GM10248 (cell line): Measurements from ENCODE around the gene PTGES3L.

Experiments used
- CTCF ChIA-PET: fragments of 300-600 bp; sonication (Branson Sonifier 250); formaldehyde crosslinking; extraction: SDS; loops from one replicate; lab custom pipeline; 2021; ENCODE audit warnings: antibody characterized with exemption; lab: Yijun Ruan, JAX
- POLR2A ChIA-PET: fragments of 350-650 bp; sonication (Branson Sonifier 250); formaldehyde crosslinking; extraction: SDS; loops from one replicate; lab custom pipeline; 2020; ENCODE audit warnings: antibody characterized with exemption; lab: Yijun Ruan, JAX
- DNase-seq: peaks from one replicate; pipeline ENCODE4 v3.0.0; 2012; ENCODE audit errors: extremely low spot score
- TF ChIP-seq, protein P1 (sequence below): IDR thresholded peaks from 2 replicates; pipeline ENCODE4 v1.5.1; 2012; ENCODE audit warnings: mild to moderate bottlenecking, low read depth; ENCODE audit errors: extremely low read depth, missing control alignments, control extremely low read depth

PTGES3L gene

DNA sequence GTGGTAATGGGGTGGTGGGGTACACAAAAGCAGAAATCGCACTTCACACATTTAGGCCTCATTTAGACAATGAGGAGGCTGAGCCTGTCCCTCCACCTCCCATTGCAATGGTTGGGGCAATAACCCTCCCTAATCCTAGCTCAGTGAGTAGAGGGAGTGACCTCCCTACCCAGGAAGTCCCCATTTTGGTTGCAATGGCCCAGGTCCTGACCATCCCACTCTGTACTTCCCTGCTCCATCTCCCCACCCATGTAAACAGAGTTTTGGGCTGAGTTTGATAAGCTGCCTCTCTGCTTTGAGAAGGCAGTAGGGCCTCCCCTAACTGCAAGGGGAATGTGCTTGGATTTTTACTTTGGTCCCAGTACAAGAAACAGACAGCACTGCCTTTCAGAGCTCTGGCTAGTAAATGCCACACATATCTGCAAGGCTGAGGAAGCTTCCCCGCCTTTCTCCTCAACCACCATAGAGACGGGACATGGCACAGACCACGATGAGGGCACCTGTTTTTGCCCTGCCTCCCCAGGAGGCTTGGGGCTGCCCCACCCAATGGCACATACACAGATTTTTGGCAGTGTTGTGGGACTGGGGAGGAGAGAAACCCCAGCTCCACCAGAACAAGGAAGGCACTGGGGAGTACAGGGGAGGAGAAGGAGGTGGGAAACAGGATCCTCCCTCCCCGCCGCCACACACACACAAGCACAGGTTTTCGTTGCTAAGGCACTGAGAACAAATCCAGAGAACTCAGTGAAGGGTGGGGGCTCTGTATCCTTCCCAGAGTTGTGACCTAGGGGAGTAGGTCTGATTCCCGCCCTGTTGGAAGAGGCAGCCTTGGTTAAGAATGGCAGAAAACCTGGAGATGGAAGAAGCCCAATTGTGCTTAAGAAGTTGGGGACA is 35.0 kb upstream of the PTGES3L start:
- TF ChIP-seq, protein P1, sequence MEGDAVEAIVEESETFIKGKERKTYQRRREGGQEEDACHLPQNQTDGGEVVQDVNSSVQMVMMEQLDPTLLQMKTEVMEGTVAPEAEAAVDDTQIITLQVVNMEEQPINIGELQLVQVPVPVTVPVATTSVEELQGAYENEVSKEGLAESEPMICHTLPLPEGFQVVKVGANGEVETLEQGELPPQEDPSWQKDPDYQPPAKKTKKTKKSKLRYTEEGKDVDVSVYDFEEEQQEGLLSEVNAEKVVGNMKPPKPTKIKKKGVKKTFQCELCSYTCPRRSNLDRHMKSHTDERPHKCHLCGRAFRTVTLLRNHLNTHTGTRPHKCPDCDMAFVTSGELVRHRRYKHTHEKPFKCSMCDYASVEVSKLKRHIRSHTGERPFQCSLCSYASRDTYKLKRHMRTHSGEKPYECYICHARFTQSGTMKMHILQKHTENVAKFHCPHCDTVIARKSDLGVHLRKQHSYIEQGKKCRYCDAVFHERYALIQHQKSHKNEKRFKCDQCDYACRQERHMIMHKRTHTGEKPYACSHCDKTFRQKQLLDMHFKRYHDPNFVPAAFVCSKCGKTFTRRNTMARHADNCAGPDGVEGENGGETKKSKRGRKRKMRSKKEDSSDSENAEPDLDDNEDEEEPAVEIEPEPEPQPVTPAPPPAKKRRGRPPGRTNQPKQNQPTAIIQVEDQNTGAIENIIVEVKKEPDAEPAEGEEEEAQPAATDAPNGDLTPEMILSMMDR = no peak
- DNase-seq = no peak
- ChIA-PET POLR2A (interaction anchor here (1.2 kb wide), 1 partner anchor 17 kb away, joined by 4 read pairs; the partner anchor contains the start of gene RPL27), CTCF (interaction anchor here (1.0 to 1.5 kb wide), 2 partner anchors 9 to 16 kb away, joined by 5 read pairs; partner anchors contain the start of gene RPL27)

DNA sequence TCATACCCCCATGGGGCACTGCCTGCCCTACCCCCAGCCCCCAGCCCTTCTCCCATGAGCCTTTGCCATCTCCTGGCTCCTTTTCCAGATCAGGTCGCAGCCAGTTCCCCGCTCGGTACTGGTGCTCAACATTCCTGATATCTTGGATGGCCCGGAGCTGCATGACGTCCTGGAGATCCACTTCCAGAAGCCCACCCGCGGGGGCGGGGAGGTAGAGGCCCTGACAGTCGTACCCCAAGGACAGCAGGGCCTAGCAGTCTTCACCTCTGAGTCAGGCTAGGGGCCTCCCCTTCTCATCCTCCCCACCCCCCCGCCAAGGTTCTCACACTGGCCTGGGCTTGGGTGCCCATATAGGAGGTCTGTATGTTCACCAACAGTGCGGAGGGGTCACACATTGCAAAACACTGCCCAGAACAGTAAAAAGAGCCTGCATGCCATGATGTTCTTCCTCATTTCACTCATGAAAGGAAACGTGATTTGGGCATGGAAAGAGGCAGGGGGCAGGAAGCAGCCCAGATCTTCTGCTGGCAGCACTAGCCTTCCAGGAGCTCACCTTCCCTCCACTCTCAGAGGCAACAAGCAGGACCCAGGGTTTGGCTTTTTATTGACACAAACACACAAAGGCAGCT is 34.3 kb upstream of the PTGES3L start:
- DNase-seq = no peak
- POLR2A ChIA-PET = interaction anchor here (1.2 kb wide), 1 partner anchor 16 kb away, joined by 4 read pairs; the partner anchor contains the start of gene RPL27
- CTCF ChIA-PET = interaction anchor here (1.0 to 3.3 kb wide), 3 partner anchors 10 to 17 kb away, joined by 5 to 18 read pairs (median 5); partner anchors contain the start of gene RPL27
- TF ChIP-seq, protein P1 = no peak

DNA sequence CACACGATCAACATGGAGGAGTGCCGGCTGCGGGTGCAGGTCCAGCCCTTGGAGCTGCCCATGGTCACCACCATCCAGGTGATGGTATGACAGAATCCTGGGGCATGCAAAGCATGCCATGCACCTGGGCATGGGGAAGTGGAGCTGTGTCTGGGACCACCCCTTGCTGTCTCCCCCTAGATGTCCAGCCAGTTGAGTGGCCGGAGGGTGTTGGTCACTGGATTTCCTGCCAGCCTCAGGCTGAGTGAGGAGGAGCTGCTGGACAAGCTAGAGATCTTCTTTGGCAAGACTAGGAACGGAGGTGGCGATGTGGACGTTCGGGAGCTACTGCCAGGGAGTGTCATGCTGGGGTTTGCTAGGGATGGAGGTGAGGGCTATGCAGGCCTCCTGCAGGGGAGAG is 33.4 kb upstream of the PTGES3L start:
- DNase-seq = no peak
- ChIA-PET CTCF (interaction anchor here (3.3 kb wide), 1 partner anchor 16 kb away, joined by 18 read pairs; the partner anchor contains the start of gene RPL27), POLR2A (interaction anchor here (0.5 kb wide), 1 partner anchor 191 kb away, joined by 3 read pairs; no protein-coding TSS in a partner anchor)
- TF ChIP-seq, protein P1 = no peak

DNA sequence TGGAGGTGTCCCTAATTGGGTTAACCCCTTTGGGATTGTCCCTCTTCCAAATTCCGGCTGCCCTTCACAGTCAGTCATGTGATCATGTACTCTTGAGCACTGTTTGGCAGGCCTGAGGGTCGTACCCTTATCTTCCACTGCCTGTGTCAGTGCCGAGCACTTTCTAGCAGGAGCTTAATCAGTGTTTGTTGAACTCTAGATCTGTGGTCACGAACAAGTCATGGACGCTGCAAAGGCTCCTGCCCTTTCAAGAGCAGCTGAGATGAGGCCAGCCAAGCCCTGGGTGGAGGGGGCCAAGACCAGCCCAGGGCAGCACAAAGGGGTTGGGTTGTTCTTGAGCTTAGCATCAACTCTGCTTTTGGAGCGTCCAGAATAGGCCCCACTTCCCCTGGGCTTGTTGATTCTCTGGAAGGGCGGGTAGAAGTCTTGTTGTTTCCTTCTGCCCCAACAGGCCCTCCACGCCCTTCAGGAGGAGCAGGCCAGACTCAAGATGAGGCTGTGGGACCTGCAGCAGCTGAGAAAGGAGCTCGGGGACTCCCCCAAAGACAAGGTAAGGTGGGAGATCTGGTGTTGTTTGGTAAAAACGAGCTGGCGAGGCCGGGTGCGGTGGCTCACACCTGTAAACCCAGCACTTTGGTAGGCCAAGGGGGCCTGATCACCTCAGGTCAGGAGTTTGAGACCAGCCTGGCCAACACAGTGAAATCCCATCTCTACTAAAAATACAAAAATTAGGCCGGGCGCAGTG is 32.0 kb upstream of the PTGES3L start:
- ChIA-PET POLR2A (interaction anchor here (1.0 to 1.1 kb wide), 2 partner anchors 8 to 14 kb away, joined by 3 to 4 read pairs; partner anchors contain the start of gene RPL27), CTCF (interaction anchor here (0.9 to 3.3 kb wide), 2 partner anchors 9 to 14 kb away, joined by 3 to 18 read pairs; partner anchors contain the start of gene RPL27)
- DNase-seq = no peak
- TF ChIP-seq, protein P1 = no peak

DNA sequence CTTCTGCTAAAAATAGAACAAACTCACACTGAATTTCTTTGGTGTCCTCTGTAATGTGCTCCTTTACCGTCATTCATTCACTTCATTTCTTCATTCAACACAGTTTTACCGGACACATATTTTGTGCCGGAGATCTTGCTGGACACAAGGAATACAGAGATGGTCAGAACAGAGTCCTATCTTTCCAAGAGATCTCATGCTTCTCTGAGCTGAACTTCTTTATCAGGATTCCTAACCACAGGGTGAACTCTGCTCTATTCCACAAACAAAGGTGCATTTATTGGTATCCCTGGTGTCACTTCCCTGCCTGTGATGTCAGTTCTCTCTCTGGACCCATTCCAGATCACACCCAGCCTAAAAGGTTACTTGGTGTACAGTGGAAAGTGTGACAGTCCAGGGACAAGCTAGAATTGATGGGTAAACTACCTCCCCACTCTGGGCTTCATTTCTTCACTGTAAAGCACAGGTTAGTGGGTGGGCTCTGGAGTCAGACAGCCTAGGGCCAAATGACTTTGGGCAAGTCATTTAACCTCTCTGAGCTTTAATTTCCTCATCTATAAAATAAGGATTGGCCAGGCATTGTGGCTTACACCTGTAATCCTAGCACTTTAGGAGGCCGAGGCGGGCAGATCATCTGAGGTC is 30.9 kb upstream of the PTGES3L start:
- CTCF ChIA-PET = interaction anchor here (0.9 to 3.3 kb wide), 2 partner anchors 11 to 13 kb away, joined by 3 to 18 read pairs; partner anchors contain the start of gene RPL27
- TF ChIP-seq, protein P1 = no peak
- no peak for DNase-seq
- POLR2A ChIA-PET = interaction anchor here (0.6 kb wide), 1 partner anchor 357 kb away, joined by 3 read pairs; no protein-coding TSS in a partner anchor
